HG03342 (cell line): ENCODE results near the gene HTR1D.
"Not testable (repeated sequence)": the region's sequence is repeated elsewhere in the genome, so short reads cannot be mapped to it uniquely, and the experiment has no call there.

Experiments
- ATAC-seq: cut with Tn5 transposase; IDR thresholded peaks from one replicate; pipeline ENCODE4 v1.9.1; 2021; ENCODE audit warnings: mild to moderate bottlenecking, moderate library complexity; ENCODE audit not compliant: unreplicated experiment

Gene HTR1D

GRCh38 chr1:23217421-23218115 lies at the start of gene HTR1D:
TSS of gene HTR1D (minus strand) at chr1:23217502. CDS start at chr1:23194219, 23,283 bp downstream.
- no peak for ATAC-seq

- ATAC-seq = no peak
These were observed 46.1 kb upstream of the HTR1D start for GRCh38 chr1:23263380-23263887.

GRCh38 chr1:23258082-23258481 lies 40.8 kb upstream of the HTR1D start:
- not testable (repeated sequence) for ATAC-seq

- not testable (repeated sequence) for ATAC-seq
These were observed 40.1 kb upstream of the HTR1D start for GRCh38 chr1:23257371-23257770.

- no peak for ATAC-seq
These were observed 37.3 kb upstream of the HTR1D start for GRCh38 chr1:23254584-23254983.

- no peak for ATAC-seq
These were observed 34.5 kb upstream of the HTR1D start for GRCh38 chr1:23251812-23252211.

- no peak for ATAC-seq
These were observed 32.6 kb upstream of the HTR1D start for GRCh38 chr1:23249787-23250454.

GRCh38 chr1:23247276-23247675 lies 30.0 kb upstream of the HTR1D start:
- ATAC-seq = no peak

- ATAC-seq = no peak
These were observed 29.0 kb upstream of the HTR1D start for GRCh38 chr1:23246274-23246673.

GRCh38 chr1:23244256-23244761 lies 27.0 kb upstream of the HTR1D start:
- no peak for ATAC-seq

GRCh38 chr1:23242414-23242813 lies 25.1 kb upstream of the HTR1D start:
- no peak for ATAC-seq

GRCh38 chr1:23239638-23240295 lies 22.5 kb upstream of the HTR1D start:
- ATAC-seq = no peak

GRCh38 chr1:23238565-23238964 lies 21.3 kb upstream of the HTR1D start:
- no peak for ATAC-seq

- ATAC-seq = no peak
These were observed 20.2 kb upstream of the HTR1D start for GRCh38 chr1:23237508-23237907.

- no peak for ATAC-seq
These were observed 10.5 kb upstream of the HTR1D start for GRCh38 chr1:23227806-23228205.

GRCh38 chr1:23224739-23225648 lies 7.7 kb upstream of the HTR1D start:
- no peak for ATAC-seq

- not testable (repeated sequence) for ATAC-seq
These were observed 6.7 kb upstream of the HTR1D start for GRCh38 chr1:23223963-23224362.

- not testable (repeated sequence) for ATAC-seq
These were observed 6.2 kb upstream of the HTR1D start for GRCh38 chr1:23223490-23223951.

- no peak for ATAC-seq
These were observed 5.4 kb upstream of the HTR1D start for GRCh38 chr1:23222742-23223141.

- ATAC-seq = no peak
These were observed 5.0 kb upstream of the HTR1D start for GRCh38 chr1:23222331-23222730.
